ENCODE measurements around the gene AHI1.

DNA sequence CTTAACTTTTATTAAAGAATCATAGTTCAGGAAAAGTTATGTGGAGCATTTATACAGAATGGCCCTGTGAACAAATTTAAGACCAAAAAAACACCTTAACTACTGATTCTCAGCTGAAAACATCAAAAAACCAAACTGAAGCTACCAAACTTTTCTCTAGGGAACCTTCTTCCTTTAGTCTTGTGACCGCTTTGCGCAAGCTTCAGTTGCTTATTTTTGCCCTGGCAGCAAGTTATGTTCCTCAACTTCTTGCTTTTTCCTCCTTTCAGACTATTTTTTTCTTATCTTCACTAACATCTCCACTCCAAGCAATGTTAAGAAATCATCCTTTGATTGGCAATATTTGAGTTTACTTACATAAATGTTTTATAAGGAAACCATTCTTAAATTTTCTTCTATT lies 216.3 kb downstream of the AHI1 start:
- TF ChIP-seq, protein P1, sequence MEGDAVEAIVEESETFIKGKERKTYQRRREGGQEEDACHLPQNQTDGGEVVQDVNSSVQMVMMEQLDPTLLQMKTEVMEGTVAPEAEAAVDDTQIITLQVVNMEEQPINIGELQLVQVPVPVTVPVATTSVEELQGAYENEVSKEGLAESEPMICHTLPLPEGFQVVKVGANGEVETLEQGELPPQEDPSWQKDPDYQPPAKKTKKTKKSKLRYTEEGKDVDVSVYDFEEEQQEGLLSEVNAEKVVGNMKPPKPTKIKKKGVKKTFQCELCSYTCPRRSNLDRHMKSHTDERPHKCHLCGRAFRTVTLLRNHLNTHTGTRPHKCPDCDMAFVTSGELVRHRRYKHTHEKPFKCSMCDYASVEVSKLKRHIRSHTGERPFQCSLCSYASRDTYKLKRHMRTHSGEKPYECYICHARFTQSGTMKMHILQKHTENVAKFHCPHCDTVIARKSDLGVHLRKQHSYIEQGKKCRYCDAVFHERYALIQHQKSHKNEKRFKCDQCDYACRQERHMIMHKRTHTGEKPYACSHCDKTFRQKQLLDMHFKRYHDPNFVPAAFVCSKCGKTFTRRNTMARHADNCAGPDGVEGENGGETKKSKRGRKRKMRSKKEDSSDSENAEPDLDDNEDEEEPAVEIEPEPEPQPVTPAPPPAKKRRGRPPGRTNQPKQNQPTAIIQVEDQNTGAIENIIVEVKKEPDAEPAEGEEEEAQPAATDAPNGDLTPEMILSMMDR (IDR thresholded peaks at IDR 0.05) = no peak
- no peak for TF ChIP-seq POLR2A (IDR thresholded peaks at IDR 0.05)

Data from heart left ventricle (tissue), 13 donors.